Measurements from ENCODE around the gene SEMA4C. TPM values are rescaled to one million over a fixed set of nuclear protein-coding genes. Genes with fewer than 3 reads are reported as not detected.

The SEMA4C gene
- polyA plus RNA-seq, 1 donor from 2014 or later = 88.7 TPM

- H2AFZ ChIP-seq (ENCODE audit: low read depth, low read length) = no peak overlapping the region
- TF ChIP-seq POLR2AphosphoS5 (IDR thresholded peaks at IDR 0.05) (no peak), EP300 (conservative IDR thresholded peaks at IDR 0.05; ENCODE audit: poor library complexity, severe bottlenecking) (no peak), CTCF (IDR thresholded peaks at IDR 0.05; ENCODE audit: poor library complexity, severe bottlenecking) (no peak), RAD21 (conservative IDR thresholded peaks at IDR 0.05) (no peak), TAF1 (IDR thresholded peaks at IDR 0.05; ENCODE audit: low read depth) (no peak), MXI1 (conservative IDR thresholded peaks at IDR 0.05; ENCODE audit: poor library complexity, severe bottlenecking) (no peak), SMC3 (conservative IDR thresholded peaks at IDR 0.05; ENCODE audit: poor library complexity) (no peak), EZH2 (IDR thresholded peaks at IDR 0.05; ENCODE audit: borderline replicate concordance, insufficient read depth, low read length, poor library complexity, severe bottlenecking) (no peak), REST (IDR thresholded peaks at IDR 0.05; ENCODE audit: borderline replicate concordance) (no peak)
Measured at GRCh38 chr2:96879545-96880040, 9.7 kb upstream of the SEMA4C start.

GRCh38 chr2:96878796-96879544 is 9.1 kb upstream of the SEMA4C start:
- Histone ChIP-seq H3K4me3 (ENCODE audit: low read length) (no peak overlapping the region), H3K9me3 (ENCODE audit: low read length) (no peaks in the 10 kb centered on the region), H3K79me2 (replicated peaks; ENCODE audit: insufficient read depth, low read length) (no peaks in the 10 kb centered on the region), H3K4me2 (ENCODE audit: low read length) (no peak overlapping the region), H3K36me3 (ENCODE audit: insufficient read depth, low read length) (no peaks in the 10 kb centered on the region), H3K9me2 (ENCODE audit: insufficient read depth, low read length) (no peaks in the 10 kb centered on the region), H3K27ac (ENCODE audit: low read length) (no peak overlapping the region), H3K27me3 (ENCODE audit: insufficient read depth, low read depth, low read length) (no peaks in the 10 kb centered on the region), H4K20me1 (ENCODE audit: insufficient read depth) (no peaks in the 10 kb centered on the region), H3F3A (ENCODE audit: insufficient read depth, low read length, poor library complexity, severe bottlenecking) (no peaks in the 10 kb centered on the region), H3K9ac (ENCODE audit: low read length) (no peak overlapping the region), H2AFZ (ENCODE audit: low read depth, low read length) (no peak overlapping the region)
- TF ChIP-seq CTCF (IDR thresholded peaks at IDR 0.05; ENCODE audit: poor library complexity, severe bottlenecking) (no peak), POLR2AphosphoS5 (IDR thresholded peaks at IDR 0.05) (no peak), EZH2 (IDR thresholded peaks at IDR 0.05; ENCODE audit: borderline replicate concordance, insufficient read depth, low read length, poor library complexity, severe bottlenecking) (no peak), TAF1 (IDR thresholded peaks at IDR 0.05; ENCODE audit: low read depth) (no peak), SMC3 (conservative IDR thresholded peaks at IDR 0.05; ENCODE audit: poor library complexity) (no peak), RAD21 (conservative IDR thresholded peaks at IDR 0.05) (no peak), EP300 (conservative IDR thresholded peaks at IDR 0.05; ENCODE audit: poor library complexity, severe bottlenecking) (no peak), REST (IDR thresholded peaks at IDR 0.05; ENCODE audit: borderline replicate concordance) (no peak), MXI1 (conservative IDR thresholded peaks at IDR 0.05; ENCODE audit: poor library complexity, severe bottlenecking) (no peak)

More at GRCh38 chr2:96879545-96880040, 9.7 kb upstream of the SEMA4C start:
- Histone ChIP-seq H3K27ac (ENCODE audit: low read length) (no peak overlapping the region), H3K4me2 (ENCODE audit: low read length) (no peak overlapping the region), H3F3A (ENCODE audit: insufficient read depth, low read length, poor library complexity, severe bottlenecking) (no peaks in the 10 kb centered on the region), H3K9me2 (ENCODE audit: insufficient read depth, low read length) (no peaks in the 10 kb centered on the region), H3K9ac (ENCODE audit: low read length) (no peak overlapping the region), H3K36me3 (ENCODE audit: insufficient read depth, low read length) (no peaks in the 10 kb centered on the region), H3K4me3 (ENCODE audit: low read length) (no peak overlapping the region), H3K79me2 (replicated peaks; ENCODE audit: insufficient read depth, low read length) (no peaks in the 10 kb centered on the region), H3K27me3 (ENCODE audit: insufficient read depth, low read depth, low read length) (no peaks in the 10 kb centered on the region), H3K9me3 (ENCODE audit: low read length) (no peaks in the 10 kb centered on the region), H4K20me1 (ENCODE audit: insufficient read depth) (no peaks in the 10 kb centered on the region)

All from neural cell (in vitro differentiated cells).